ENCODE measurements around the gene NEK6. TPM values are rescaled to one million over a fixed set of nuclear protein-coding genes. Genes with fewer than 3 reads are reported as not detected.

The NEK6 gene
- polyA plus RNA-seq, 3 donors, result 15.8 to 24.6 (median 18.3) TPM

DNA sequence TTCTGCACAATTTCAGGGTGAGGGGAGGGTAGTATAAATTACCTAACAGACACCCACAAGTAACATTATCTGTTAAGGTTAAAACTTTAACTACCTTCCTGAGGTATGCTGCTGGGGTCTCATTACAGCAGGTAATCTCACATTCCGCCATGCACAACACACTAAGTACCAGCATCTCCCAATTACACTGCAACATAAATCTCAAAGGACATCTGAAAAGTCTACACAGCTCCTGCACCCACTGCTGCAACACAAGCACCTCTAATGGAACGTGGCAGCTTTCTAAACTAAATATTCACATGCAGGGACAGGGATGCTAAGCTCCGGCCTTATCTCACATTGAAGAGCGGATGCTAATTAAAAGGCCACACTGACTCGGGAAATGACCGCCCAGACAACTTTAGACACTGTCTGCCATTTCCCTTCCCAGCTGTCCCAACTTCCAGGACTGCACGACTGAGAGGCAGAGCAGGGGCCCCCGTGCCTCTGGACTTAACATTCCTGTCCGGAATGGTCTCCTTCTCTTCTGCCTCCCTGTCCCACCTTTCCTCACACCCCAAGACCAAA lies 111.6 kb downstream of the NEK6 start:
- 72 to 83% (median 80%) methylated on average over 9 of the region's 9 CpGs for WGBS, 3 donors
- H3K27ac ChIP-seq (ENCODE audit: low read depth, low read length), result no peak overlapping the region

DNA sequence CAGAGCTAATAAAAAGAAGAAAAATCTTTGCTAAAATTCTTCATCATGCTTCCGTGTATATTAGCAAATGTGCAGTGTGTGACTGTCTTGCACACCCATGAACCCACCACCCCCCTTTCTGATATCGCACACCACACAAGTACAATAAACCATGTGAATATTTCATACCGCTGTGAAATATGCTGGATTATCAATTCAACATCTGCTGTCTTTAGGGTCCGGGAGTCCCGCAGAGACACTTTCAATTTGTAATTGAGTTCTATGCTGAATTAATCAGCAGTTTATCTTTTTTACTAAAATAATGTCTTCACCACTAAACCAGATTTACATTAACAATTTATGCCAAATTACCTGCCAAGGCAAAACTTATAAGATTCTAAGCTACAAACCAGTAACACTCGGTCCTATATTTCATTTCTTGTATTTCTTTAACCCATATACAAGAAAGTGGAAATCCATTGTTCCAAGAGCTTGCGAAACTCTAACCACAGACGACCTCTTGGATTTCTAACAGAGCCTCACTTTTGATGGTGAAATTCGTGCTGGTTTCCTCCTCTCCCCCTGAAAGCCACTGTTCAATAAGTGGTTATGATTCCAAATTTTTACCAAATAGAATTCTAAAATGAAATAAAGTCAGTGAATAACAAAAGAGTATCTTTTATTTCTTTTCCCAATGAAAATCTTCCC lies 113.3 kb downstream of the NEK6 start:
- no peak overlapping the region for H3K27ac ChIP-seq (ENCODE audit: low read depth, low read length)
- 58 to 89% (median 63%) methylated on average over 9 of the region's 9 CpGs for WGBS, 3 donors

- H3K27ac ChIP-seq (ENCODE audit: low read depth, low read length), result no peak overlapping the region
Measured at GRCh38 chr9:124372038-124372437, 114.3 kb downstream of the NEK6 start.

- no peak overlapping the region for H3K27ac ChIP-seq (ENCODE audit: low read depth, low read length)
- 86 to 88% (median 87%) methylated on average over 4 of the region's 4 CpGs for WGBS, 3 donors
Measured at GRCh38 chr9:124373386-124373785, 115.6 kb downstream of the NEK6 start.

GRCh38 chr9:124373851-124374250 lies 116.1 kb downstream of the NEK6 start:
- 95 to 100% (median 96%) methylated on average over 1 of the region's 1 CpG for WGBS, 3 donors
- no peak overlapping the region for H3K27ac ChIP-seq (ENCODE audit: low read depth, low read length)

- H3K27ac ChIP-seq (ENCODE audit: low read depth, low read length), result no peak overlapping the region
- WGBS, 3 donors, result 91 to 92% (median 92%) methylated on average over 9 of the region's 9 CpGs
Measured at GRCh38 chr9:124375726-124376125, 118.0 kb downstream of the NEK6 start.

DNA sequence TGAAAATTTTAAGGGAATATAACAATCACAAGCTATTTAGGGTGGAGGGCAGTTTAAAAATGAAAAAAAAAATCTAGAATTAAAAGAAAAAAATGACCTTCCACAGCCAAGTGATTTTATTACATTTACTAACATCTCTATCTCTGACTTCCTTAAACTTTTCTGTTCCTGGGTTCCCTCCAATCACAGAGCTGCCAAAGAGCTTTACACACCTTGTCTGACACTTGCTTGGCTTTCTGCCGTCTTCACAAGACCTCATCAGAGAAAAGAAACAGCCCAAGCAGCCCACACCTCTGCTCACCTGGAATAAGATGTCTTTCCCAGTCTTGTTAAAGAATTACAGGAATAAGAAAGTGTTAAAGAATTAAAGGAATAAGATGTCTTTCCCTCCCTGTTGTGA lies 118.6 kb downstream of the NEK6 start:
- H3K27ac ChIP-seq (ENCODE audit: low read depth, low read length), result no peak overlapping the region
- 29 to 79% (median 64%) methylated on average over 1 of the region's 1 CpG for WGBS, 3 donors

- 67 to 88% (median 67%) methylated on average over 10 of the region's 10 CpGs for WGBS, 3 donors
- no peak overlapping the region for H3K27ac ChIP-seq (ENCODE audit: low read depth, low read length)
Measured at GRCh38 chr9:124377551-124378406, 120.0 kb downstream of the NEK6 start.

DNA sequence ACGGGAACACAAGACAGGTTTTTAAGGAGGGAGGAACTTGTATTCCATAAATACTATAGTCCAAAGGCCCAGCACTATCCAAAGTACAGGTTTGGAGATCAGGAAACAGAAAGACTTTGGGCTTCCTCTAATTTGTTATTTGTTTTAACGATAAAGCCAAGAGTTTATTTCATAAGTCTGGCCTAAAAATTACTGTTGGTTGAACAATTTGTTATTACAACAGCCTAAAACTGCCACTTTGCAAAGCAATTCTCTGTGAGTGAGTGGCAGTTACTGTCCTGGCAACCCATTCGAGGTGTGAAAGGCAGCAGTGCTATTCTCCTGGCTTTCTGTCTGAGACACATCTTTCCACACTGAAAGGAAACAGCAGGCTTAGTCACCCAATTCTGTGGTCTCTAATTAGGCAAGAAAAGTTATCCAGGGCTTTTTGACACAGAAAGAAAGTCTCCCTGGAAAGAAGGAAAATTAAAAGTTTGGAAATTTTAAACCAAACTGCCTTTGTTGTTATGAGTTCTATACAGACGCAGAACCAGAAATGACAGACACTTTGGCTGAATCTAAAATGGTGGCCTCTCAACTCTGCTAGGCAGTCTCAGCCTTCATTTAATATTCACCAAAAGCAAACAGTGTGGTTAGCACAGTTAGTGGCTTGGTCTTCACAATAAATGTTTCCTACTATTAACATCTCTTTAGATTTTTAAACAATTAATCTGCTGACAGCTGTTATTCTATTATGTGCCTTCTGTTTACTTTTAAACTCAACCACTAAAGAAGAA lies 123.6 kb downstream of the NEK6 start:
- H3K27ac ChIP-seq (ENCODE audit: low read depth, low read length), result no peak overlapping the region
- 48 to 80% (median 53%) methylated on average over 4 of the region's 4 CpGs for WGBS, 3 donors

DNA sequence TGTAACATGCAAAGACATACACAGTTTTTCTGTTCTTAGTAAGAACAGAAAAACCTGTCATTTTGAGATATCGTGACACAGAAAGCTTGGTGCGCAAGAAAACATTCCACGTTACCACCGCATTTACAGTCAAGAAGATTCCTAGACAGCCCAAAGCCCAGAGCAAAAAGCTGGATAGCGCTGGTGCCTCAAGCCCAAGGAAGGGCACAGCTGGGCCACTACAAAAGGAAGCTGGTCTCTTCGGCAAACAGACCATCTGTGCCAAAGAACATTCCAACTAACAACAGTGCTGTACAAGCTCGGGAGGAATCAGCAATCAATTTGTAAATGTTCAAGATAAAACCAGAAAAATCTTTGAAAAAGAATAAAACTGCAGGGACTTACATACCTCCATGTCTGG lies 126.5 kb downstream of the NEK6 start:
- no peak overlapping the region for H3K27ac ChIP-seq (ENCODE audit: low read depth, low read length)
- WGBS, 3 donors, result 68 to 90% (median 87%) methylated on average over 7 of the region's 7 CpGs

DNA sequence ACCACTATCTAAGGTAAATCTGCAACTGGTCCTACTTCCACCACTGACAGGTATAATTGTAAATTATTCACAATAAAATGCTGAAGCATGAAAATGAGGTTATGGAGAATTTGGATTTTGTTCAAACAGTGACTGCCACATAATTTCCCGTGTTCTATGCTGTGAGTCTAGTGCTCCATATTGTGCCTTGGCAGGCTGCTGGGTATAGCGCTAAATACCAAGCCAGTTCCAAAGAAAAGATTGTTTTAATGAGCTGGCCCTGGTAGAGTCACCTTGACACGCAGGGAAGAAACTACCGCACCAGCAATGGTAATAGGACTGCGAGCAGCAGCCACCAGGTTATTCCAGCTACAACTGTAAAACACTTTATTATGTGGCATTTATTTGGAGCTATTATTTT lies 127.1 kb downstream of the NEK6 start:
- WGBS, 3 donors, result 50 to 94% (median 83%) methylated on average over 5 of the region's 5 CpGs

GRCh38 chr9:124385623-124386022 lies 127.9 kb downstream of the NEK6 start:
- no peak overlapping the region for H3K27ac ChIP-seq (ENCODE audit: low read depth, low read length)
- WGBS, 3 donors, result 69 to 79% (median 75%) methylated on average over 7 of the region's 7 CpGs

More for the DNA sequence above, 127.1 kb downstream of the NEK6 start:
- no peak overlapping the region for H3K27ac ChIP-seq (ENCODE audit: low read depth, low read length)

- WGBS, 3 donors, result 35 to 75% (median 72%) methylated on average over 3 of the region's 3 CpGs
- H3K27ac ChIP-seq (ENCODE audit: low read depth, low read length), result no peak overlapping the region
Measured at GRCh38 chr9:124386201-124386600, 128.5 kb downstream of the NEK6 start.

DNA sequence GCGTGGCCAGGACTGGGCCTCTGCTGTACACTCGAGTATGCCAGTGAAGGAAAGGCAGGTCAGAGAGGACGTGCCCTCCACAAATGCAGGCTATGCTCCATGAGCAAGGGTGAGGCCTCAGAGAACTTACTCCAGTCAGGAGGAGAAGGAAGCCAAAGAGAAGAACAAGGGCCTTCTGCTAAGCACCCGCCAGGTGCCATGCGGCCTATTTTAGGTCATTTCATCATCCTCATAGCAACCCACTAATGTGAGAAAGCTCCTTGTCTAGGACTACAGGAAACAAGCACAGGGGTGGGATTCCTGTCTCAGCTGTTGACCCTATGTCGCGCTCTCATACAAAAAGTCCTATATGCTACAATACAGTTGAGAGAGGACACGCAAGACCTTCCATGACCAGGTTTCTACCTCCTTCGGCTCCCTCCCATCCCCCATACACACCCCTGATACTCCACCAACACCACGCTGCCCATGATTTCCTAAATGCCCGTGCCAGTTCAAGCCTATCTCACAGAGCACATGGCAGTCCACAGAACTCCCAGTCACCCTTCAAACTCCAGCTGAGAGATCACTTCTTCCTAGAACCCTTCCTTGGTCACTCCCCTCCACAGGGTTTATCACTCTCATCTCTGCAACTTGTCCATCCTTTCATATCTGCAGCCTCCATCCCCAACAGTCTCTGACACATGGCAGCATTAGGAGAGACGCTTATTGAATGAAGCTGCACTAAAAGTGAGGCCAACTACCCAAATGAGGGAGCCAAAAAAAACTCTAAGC lies 130.7 kb downstream of the NEK6 start:
- WGBS, 3 donors, result 74 to 92% (median 82%) methylated on average over 12 of the region's 12 CpGs
- no peak overlapping the region for H3K27ac ChIP-seq (ENCODE audit: low read depth, low read length)

GRCh38 chr9:124389146-124389939 lies 131.6 kb downstream of the NEK6 start:
- 62 to 84% (median 74%) methylated on average over 7 of the region's 7 CpGs for WGBS, 3 donors
- no peak overlapping the region for H3K27ac ChIP-seq (ENCODE audit: low read depth, low read length)

GRCh38 chr9:124390794-124391658 lies 133.3 kb downstream of the NEK6 start:
- 38 to 68% (median 56%) methylated on average over 9 of the region's 9 CpGs for WGBS, 3 donors
- H3K27ac ChIP-seq (ENCODE audit: low read depth, low read length), result no peak overlapping the region
